Activated CD4-positive, alpha-beta T cell treated with anti-CD3 and anti-CD28 coated beads, Interleukin-2, amount 50 U/mL, for 16 hours (primary cell): ENCODE results near the gene TMEM18.
"Not testable (repeated sequence)": the region's sequence is repeated elsewhere in the genome, so short reads cannot be mapped to it uniquely, and the experiment has no call there.

Source experiments
- DNase-seq: peaks from one replicate; pipeline ENCODE4 v3.0.0-alpha.2; 2020

TMEM18 gene

GRCh38 chr2:692767-693166, 15.6 kb upstream of the TMEM18 start:
- DNase-seq = no peak

- DNase-seq = no peak
Measured at GRCh38 chr2:691821-692761, 14.9 kb upstream of the TMEM18 start.

- no peak for DNase-seq
Measured at GRCh38 chr2:690799-691198, 13.6 kb upstream of the TMEM18 start.

GRCh38 chr2:689877-690510, 12.8 kb upstream of the TMEM18 start:
- DNase-seq = no peak

- no peak for DNase-seq
Measured at GRCh38 chr2:689237-689636, 12.0 kb upstream of the TMEM18 start.

GRCh38 chr2:688504-689076, 11.4 kb upstream of the TMEM18 start:
- DNase-seq = no peak

GRCh38 chr2:685421-685820, 8.2 kb upstream of the TMEM18 start:
- no peak for DNase-seq

- DNase-seq = not testable (repeated sequence)
Measured at GRCh38 chr2:684913-685312, 7.7 kb upstream of the TMEM18 start.

GRCh38 chr2:682226-682625, 5.0 kb upstream of the TMEM18 start:
- no peak for DNase-seq

GRCh38 chr2:681312-681711, 4.1 kb upstream of the TMEM18 start:
- no peak for DNase-seq

- no peak for DNase-seq
Measured at GRCh38 chr2:680496-680895, 3.3 kb upstream of the TMEM18 start.

- DNase-seq = no peak
Measured at GRCh38 chr2:678964-679363, 1.8 kb upstream of the TMEM18 start.

GRCh38 chr2:677959-678550, 849 bp upstream of the TMEM18 start:
- no peak for DNase-seq

GRCh38 chr2:676647-677055, 555 bp downstream of the TMEM18 start:
- peak; percentile 98 for DNase-seq

GRCh38 chr2:675982-676646, 1.1 kb downstream of the TMEM18 start:
- peak; percentile 26 for DNase-seq

- no peak for DNase-seq
Measured at GRCh38 chr2:675460-675859, 1.7 kb downstream of the TMEM18 start.

- DNase-seq = no peak
Measured at GRCh38 chr2:675051-675450, 2.2 kb downstream of the TMEM18 start.

GRCh38 chr2:674321-674985, 2.8 kb downstream of the TMEM18 start:
- DNase-seq = no peak

GRCh38 chr2:673615-674320, 3.4 kb downstream of the TMEM18 start:
- peak; percentile 19 for DNase-seq

GRCh38 chr2:673016-673415, 4.2 kb downstream of the TMEM18 start:
- no peak for DNase-seq

- DNase-seq = no peak
Measured at GRCh38 chr2:672606-672905, 4.7 kb downstream of the TMEM18 start.
